ENCODE results near the gene ETFDH.
"Not testable (repeated sequence)": the region's sequence is repeated elsewhere in the genome, so short reads cannot be mapped to it uniquely, and the experiment has no call there.

The ETFDH gene

DNA sequence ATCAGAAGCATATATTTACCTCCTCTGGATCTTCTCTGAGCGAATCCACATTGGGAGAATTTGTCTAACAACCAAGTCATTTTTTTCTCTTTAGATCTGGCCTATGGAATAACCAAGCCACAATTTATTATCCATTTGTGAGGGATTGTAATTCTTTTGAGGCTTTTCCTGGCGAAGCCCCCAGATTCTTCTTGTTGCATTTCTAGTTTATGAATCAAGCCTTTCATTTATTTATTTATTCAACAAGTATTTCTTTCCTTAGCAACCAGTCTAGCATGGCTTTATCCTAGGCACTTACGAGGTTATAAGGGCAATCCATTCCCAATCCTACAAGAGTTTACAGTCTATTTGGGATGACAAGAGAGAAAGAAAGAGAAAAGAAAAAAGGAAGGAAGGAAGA is 78.3 kb downstream of the ETFDH start:
- Histone ChIP-seq H3K4me2 (no peak overlapping the region), H3K9ac (no peak overlapping the region), H3K36me3 (no peaks in the 10 kb centered on the region), H4K20me1 (no peaks in the 10 kb centered on the region), H3K9me3 (peaks cover 17% of the 10 kb centered on the region), H3K4me3 (no peak overlapping the region), H3K27me3 (no peaks in the 10 kb centered on the region), H3K4me1 (no peaks in the 10 kb centered on the region), H3K27ac (no peak overlapping the region)
- TF ChIP-seq Cebpa-rat (IDR thresholded peaks at IDR 0.05) = no peak

DNA sequence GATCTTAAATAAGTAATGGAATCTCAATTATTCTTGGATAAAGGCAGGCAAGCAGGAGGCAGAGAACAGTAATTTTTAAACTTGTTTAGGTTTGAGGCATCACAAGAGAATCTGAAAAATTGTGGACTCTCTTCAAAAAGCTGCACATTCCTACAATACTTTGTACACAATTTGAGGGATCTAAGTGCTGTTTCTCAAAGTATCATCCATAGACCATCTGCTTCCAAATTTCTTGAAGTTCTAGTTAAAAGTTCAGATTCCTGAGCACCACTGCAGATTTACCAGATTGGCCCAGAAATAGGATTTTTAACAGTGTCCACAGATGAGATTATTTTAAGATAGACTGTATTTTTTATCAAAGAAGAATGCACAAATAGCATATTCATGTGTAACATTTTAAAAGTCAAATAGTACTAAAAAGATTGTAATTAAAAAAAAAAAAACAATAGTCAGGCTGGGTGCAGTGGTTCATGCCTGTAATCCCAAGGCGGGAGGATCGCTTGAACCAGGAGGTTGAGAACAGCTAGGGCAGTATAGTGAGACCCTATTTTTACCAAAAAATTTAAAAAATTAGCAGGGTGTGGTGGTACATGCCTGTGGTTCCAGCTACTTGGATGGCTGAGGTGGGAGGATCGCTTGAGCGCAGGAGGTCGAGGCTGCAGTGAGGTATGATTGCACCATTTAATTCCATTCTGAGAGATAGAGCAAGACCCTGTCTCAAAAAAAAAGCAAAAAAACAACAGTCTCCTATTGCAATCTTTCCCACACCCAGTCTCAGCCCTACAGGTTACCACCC is 82.5 kb downstream of the ETFDH start:
- Histone ChIP-seq H3K27ac (no peak overlapping the region), H4K20me1 (no peaks in the 10 kb centered on the region), H3K4me1 (no peaks in the 10 kb centered on the region), H3K4me2 (no peak overlapping the region), H3K9ac (no peak overlapping the region), H3K36me3 (no peaks in the 10 kb centered on the region), H3K9me3 (peaks cover 9% of the 10 kb centered on the region; the same call in 1 of the 2 replicates), H3K4me3 (no peak overlapping the region), H3K27me3 (no peaks in the 10 kb centered on the region)
- no peak for TF ChIP-seq Cebpa-rat (IDR thresholded peaks at IDR 0.05)

DNA sequence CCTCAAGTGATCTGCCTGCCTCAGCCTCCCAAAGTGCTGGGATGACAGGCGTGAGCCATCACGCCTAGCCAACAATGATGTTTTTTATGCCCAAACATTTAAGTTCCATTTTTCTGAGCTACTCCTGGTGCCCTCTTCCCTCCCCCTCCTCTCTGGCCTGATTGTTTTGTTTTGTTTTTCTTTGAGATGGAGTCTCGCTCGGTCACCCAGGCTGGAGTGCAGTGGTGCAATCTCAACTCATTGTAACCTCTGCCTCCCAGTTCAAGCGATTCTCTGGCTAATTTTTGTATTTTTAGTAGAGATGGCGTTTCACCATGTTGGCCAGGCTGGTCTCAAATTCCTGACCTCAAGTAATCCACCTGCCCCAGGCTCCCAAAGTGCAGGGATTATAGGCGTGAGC is 83.7 kb downstream of the ETFDH start:
- H4K20me1 ChIP-seq, H3K4me3 ChIP-seq, H3K9ac ChIP-seq, H3K27me3 ChIP-seq, H3K4me2 ChIP-seq, H3K36me3 ChIP-seq, H3K27ac ChIP-seq, H3K9me3 ChIP-seq, H3K4me1 ChIP-seq: not testable (repeated sequence)

DNA sequence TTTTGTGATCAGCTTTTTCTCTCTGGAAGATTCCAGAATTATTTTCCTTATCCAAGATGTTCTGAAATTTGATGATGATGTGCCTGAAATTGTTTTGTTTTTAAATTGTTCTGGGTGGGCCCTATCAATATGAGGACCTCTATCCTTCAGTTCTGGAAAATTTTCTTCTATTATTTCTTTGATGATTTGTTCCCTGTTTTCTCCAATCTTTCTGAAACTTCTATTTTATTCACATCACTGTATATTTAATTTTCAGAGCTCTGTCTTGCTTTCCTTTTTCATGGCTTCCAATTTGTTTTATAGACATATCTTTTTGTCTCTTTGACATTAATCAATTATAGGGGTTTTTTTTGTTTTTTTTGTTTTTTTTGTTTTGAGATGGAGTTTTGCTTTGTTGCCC is 84.5 kb downstream of the ETFDH start:
- no peak overlapping the region for H3K27ac ChIP-seq
- H3K9ac ChIP-seq = no peak overlapping the region
- no peaks in the 10 kb centered on the region for H3K27me3 ChIP-seq
- TF ChIP-seq Cebpa-rat (IDR thresholded peaks at IDR 0.05) = no peak
- H4K20me1 ChIP-seq = no peaks in the 10 kb centered on the region
- H3K4me3 ChIP-seq = no peak overlapping the region
- H3K36me3 ChIP-seq = no peaks in the 10 kb centered on the region
- peaks cover 10% of the 10 kb centered on the region; the same call in 1 of the 2 replicates for H3K9me3 ChIP-seq
- no peaks in the 10 kb centered on the region for H3K4me1 ChIP-seq
- H3K4me2 ChIP-seq = no peak overlapping the region

DNA sequence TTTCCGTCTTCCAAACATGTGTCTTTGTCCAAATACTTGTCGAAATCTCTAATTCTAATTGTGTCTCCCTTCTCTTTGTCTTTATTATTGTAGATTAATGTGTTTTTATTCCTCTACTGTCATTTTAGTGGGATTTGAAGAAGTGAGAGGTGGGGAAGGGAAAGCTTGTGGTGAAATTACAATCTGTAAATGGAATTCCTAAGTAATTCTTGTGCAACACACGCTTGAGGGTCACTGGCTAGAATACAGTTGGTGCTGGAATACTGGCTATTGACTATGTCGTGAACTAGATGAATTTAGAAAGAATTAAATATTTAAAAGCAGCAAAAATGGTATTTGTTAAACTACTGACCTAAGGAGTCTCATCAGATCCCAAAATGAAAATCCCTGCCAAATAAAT is 86.0 kb downstream of the ETFDH start:
- H3K4me1 ChIP-seq = no peaks in the 10 kb centered on the region
- H3K36me3 ChIP-seq = no peaks in the 10 kb centered on the region
- H3K4me3 ChIP-seq = no peak overlapping the region
- no peak overlapping the region for H3K27ac ChIP-seq
- no peaks in the 10 kb centered on the region for H4K20me1 ChIP-seq
- H3K4me2 ChIP-seq = no peak overlapping the region
- no peaks in the 10 kb centered on the region for H3K27me3 ChIP-seq
- H3K9ac ChIP-seq = no peak overlapping the region
- peaks cover 10% of the 10 kb centered on the region; the same call in 1 of the 2 replicates for H3K9me3 ChIP-seq
- no peak for TF ChIP-seq Cebpa-rat (IDR thresholded peaks at IDR 0.05)

DNA sequence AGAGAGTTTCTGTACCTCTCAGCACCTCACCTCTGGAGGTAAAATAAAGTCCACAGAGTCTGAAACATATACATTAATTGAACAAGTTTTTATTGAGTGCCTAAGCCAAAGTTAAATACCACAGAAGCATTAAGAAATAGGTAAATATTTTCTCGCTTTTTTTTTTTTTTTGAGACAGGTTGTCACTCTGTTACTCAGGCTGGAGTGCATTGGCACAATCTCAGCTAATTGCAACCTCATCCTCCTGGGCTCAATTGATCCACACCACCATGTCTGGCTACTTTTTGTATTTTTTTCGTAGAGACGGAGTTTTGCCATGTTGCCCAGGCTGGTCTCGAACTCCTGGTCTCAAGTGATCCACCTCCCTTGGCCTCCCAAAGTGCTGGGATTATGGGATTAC is 86.6 kb downstream of the ETFDH start:
- Histone ChIP-seq H3K4me2 (no peak overlapping the region), H3K27ac (no peak overlapping the region), H3K27me3 (no peaks in the 10 kb centered on the region), H3K9me3 (peaks cover 10% of the 10 kb centered on the region; the same call in 1 of the 2 replicates), H3K4me1 (no peaks in the 10 kb centered on the region), H3K36me3 (no peaks in the 10 kb centered on the region), H3K4me3 (no peak overlapping the region), H3K9ac (no peak overlapping the region), H4K20me1 (no peaks in the 10 kb centered on the region)
- no peak for TF ChIP-seq Cebpa-rat (IDR thresholded peaks at IDR 0.05)

All from BLaER1 (cell line).